Measurements from ENCODE around the gene TBL1XR1. TPM values are rescaled to one million over a fixed set of nuclear protein-coding genes. Genes with fewer than 3 reads are reported as not detected.

Gene TBL1XR1
- total RNA-seq, 1 experiment from 2014 or later, result 192 TPM

DNA sequence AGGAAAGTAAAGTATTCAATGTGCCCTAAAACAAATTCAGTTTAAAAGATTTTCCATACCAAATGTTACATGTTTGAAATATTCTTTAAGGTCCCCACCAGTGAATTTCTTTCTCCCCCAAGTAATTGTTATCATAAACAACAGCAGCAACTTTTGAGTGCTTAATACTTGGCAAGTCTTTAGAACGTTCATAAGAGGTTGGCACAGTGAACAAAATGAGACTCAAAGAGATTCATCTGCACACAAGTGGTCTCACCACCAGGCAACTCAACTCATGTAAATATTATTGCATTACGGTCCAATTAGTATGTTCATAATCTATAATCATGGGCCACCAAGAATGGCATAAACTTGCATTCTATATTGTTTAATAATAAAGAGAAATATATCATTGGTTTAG lies 98.7 kb downstream of the TBL1XR1 start:
- Histone ChIP-seq H3K36me3 (ENCODE audit: control insufficient read depth, insufficient read depth, low read length) (no peaks in the 10 kb centered on the region), H3K27ac (ENCODE audit: low read length) (no peak overlapping the region), H3K27me3 (ENCODE audit: control insufficient read depth, insufficient read depth, low read length) (no peaks in the 10 kb centered on the region), H3K4me1 (ENCODE audit: control insufficient read depth, insufficient read depth, low read length) (peaks cover 6% of the 10 kb centered on the region), H3K4me3 (ENCODE audit: low read depth in 2 of 2, low read length in 2 of 2) (no peak overlapping the region), H3K9me3 (ENCODE audit: control insufficient read depth, insufficient read depth, low read depth, low read length) (peaks cover 2% of the 10 kb centered on the region; the same call in 1 of the 2 replicates)
- intact Hi-C loops (cut with micrococcal nuclease; ENCODE audit: unreplicated experiment) (no loop called here), in situ Hi-C loops (cut with HindIII; ENCODE audit: low pct_unique_long_range_greater_than_20kb, low sequenced_read_pairs) (no loop called here)
- POLR2A ChIA-PET, result no interaction called here
- ATAC-seq (no peak), DNase-seq (ENCODE audit: low read depth, low spot score) (no peak)
- no TSS peak for BruUV-seq (replicated peaks)
- CTCF ChIA-PET, result no interaction called here
- no peak for TF ChIP-seq TCF7L2 (IDR thresholded peaks at IDR 0.05; ENCODE audit: low read depth, low read length)
- TF ChIP-seq SIN3A (IDR thresholded peaks at IDR 0.05; ENCODE audit: borderline replicate concordance, insufficient read depth, low read depth, low read length), result no peak
- TF ChIP-seq, protein P1, sequence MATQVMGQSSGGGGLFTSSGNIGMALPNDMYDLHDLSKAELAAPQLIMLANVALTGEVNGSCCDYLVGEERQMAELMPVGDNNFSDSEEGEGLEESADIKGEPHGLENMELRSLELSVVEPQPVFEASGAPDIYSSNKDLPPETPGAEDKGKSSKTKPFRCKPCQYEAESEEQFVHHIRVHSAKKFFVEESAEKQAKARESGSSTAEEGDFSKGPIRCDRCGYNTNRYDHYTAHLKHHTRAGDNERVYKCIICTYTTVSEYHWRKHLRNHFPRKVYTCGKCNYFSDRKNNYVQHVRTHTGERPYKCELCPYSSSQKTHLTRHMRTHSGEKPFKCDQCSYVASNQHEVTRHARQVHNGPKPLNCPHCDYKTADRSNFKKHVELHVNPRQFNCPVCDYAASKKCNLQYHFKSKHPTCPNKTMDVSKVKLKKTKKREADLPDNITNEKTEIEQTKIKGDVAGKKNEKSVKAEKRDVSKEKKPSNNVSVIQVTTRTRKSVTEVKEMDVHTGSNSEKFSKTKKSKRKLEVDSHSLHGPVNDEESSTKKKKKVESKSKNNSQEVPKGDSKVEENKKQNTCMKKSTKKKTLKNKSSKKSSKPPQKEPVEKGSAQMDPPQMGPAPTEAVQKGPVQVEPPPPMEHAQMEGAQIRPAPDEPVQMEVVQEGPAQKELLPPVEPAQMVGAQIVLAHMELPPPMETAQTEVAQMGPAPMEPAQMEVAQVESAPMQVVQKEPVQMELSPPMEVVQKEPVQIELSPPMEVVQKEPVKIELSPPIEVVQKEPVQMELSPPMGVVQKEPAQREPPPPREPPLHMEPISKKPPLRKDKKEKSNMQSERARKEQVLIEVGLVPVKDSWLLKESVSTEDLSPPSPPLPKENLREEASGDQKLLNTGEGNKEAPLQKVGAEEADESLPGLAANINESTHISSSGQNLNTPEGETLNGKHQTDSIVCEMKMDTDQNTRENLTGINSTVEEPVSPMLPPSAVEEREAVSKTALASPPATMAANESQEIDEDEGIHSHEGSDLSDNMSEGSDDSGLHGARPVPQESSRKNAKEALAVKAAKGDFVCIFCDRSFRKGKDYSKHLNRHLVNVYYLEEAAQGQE (IDR thresholded peaks at IDR 0.05; ENCODE audit: insufficient read depth in 1 of 2, low read depth in 2 of 2, low read length in 1 of 2), result no peak
- TF ChIP-seq POLR2AphosphoS5 (IDR thresholded peaks at IDR 0.05; ENCODE audit: low read depth, low read length), result no peak
- TF ChIP-seq, protein P2, sequence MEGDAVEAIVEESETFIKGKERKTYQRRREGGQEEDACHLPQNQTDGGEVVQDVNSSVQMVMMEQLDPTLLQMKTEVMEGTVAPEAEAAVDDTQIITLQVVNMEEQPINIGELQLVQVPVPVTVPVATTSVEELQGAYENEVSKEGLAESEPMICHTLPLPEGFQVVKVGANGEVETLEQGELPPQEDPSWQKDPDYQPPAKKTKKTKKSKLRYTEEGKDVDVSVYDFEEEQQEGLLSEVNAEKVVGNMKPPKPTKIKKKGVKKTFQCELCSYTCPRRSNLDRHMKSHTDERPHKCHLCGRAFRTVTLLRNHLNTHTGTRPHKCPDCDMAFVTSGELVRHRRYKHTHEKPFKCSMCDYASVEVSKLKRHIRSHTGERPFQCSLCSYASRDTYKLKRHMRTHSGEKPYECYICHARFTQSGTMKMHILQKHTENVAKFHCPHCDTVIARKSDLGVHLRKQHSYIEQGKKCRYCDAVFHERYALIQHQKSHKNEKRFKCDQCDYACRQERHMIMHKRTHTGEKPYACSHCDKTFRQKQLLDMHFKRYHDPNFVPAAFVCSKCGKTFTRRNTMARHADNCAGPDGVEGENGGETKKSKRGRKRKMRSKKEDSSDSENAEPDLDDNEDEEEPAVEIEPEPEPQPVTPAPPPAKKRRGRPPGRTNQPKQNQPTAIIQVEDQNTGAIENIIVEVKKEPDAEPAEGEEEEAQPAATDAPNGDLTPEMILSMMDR (IDR thresholded peaks at IDR 0.05), result no peak

DNA sequence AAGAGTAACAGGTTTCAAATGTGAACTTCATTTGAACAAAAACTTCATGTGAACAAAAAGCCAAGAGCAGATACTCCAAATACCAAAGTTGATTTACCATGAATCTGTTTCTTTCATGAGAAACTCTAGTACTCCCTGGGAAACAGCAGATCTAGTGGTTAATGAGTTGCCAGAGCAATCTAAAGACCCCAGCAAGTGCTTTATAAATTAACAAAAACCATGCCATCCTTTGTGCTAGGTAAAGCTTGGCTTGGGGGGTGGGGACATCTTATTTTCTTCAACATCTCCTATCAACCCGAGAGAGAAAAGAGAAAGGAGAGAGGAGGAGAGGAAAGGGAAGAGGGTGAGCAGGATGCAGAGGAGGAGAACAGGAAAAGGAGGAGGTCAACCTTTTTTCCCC lies 100.7 kb downstream of the TBL1XR1 start:
- Histone ChIP-seq H3K27me3 (ENCODE audit: control insufficient read depth, insufficient read depth, low read length) (no peaks in the 10 kb centered on the region), H3K27ac (ENCODE audit: low read length) (no peak overlapping the region), H3K36me3 (ENCODE audit: control insufficient read depth, insufficient read depth, low read length) (no peaks in the 10 kb centered on the region), H3K4me1 (ENCODE audit: control insufficient read depth, insufficient read depth, low read length) (no peaks in the 10 kb centered on the region; the same call in 1 of the 2 replicates), H3K9me3 (ENCODE audit: control insufficient read depth, insufficient read depth, low read depth, low read length) (peaks cover 11% of the 10 kb centered on the region; the same call in 1 of the 2 replicates), H3K4me3 (ENCODE audit: low read depth in 2 of 2, low read length in 2 of 2) (no peak overlapping the region)
- ChIA-PET POLR2A (no interaction called here), CTCF (no interaction called here)
- intact Hi-C loops (cut with micrococcal nuclease; ENCODE audit: unreplicated experiment) (no loop called here), in situ Hi-C loops (cut with HindIII; ENCODE audit: low pct_unique_long_range_greater_than_20kb, low sequenced_read_pairs) (no loop called here)
- TF ChIP-seq, protein P1 (IDR thresholded peaks at IDR 0.05; ENCODE audit: insufficient read depth in 1 of 2, low read depth in 2 of 2, low read length in 1 of 2), result no peak
- no peak for TF ChIP-seq POLR2AphosphoS5 (IDR thresholded peaks at IDR 0.05; ENCODE audit: low read depth, low read length)
- TF ChIP-seq SIN3A (IDR thresholded peaks at IDR 0.05; ENCODE audit: borderline replicate concordance, insufficient read depth, low read depth, low read length), result no peak
- TF ChIP-seq, protein P2 (IDR thresholded peaks at IDR 0.05), result no peak
- TF ChIP-seq TCF7L2 (IDR thresholded peaks at IDR 0.05; ENCODE audit: low read depth, low read length), result no peak
- DNase-seq (ENCODE audit: low read depth, low spot score), result no peak
- no TSS peak for BruUV-seq (replicated peaks)
- no peak for ATAC-seq

Measured in Panc1 (cell line).